Calu3 (cell line): ENCODE data around the gene PTPRG. TPM values are rescaled to one million over a fixed set of nuclear protein-coding genes. Genes with fewer than 3 reads are reported as not detected.

Experiments
- BruUV-seq: library from RNA; stranded (reverse); fragments of 400-500 nt; replicated peaks from 2 replicates; lab custom pipeline; 2021; lab: Mats Ljungman, UMichigan
- CTCF ChIA-PET: fragments of 300-600 bp; sonication (Branson Sonifier 250); formaldehyde crosslinking; loops from one replicate; lab custom pipeline; 2022; ENCODE audit warnings: antibody characterized with exemption; lab: Charles Lee
- DNase-seq: peaks from one replicate; pipeline ENCODE4 v3.0.0; 2022
- H3K27ac Mint-ChIP-seq: one replicate; pipeline ENCODE4 v1.8.0; 2022; ENCODE audit warnings: mixed read lengths; ENCODE audit not compliant: unreplicated experiment
- H3K27me3 Mint-ChIP-seq: one replicate; pipeline ENCODE4 v1.8.0; 2022; ENCODE audit warnings: mixed read lengths; ENCODE audit not compliant: unreplicated experiment
- H3K36me3 Mint-ChIP-seq: one replicate; pipeline ENCODE4 v1.8.0; 2022; ENCODE audit warnings: mild to moderate bottlenecking, moderate library complexity, mixed read lengths; ENCODE audit not compliant: insufficient read depth, unreplicated experiment
- H3K4me1 Mint-ChIP-seq: one replicate; pipeline ENCODE4 v1.8.0; 2022; ENCODE audit warnings: mild to moderate bottlenecking, low read depth, mixed read lengths; ENCODE audit not compliant: unreplicated experiment
- H3K4me3 Mint-ChIP-seq: one replicate; pipeline ENCODE4 v1.8.0; 2022; ENCODE audit warnings: mild to moderate bottlenecking, low read depth, moderate library complexity, mixed read lengths; ENCODE audit not compliant: unreplicated experiment
- H3K9me3 Mint-ChIP-seq: one replicate; pipeline ENCODE4 v1.8.0; 2022; ENCODE audit warnings: low read depth, mixed read lengths; ENCODE audit not compliant: unreplicated experiment
- intact Hi-C: fragments of 100-400 bp; cut with micrococcal nuclease; formaldehyde crosslinking; loops from one replicate; pipeline ENCODE4 v1.10.0; 2022; ENCODE audit not compliant: unreplicated experiment
- total RNA-seq: library from RNA; stranded (reverse); gene quantifications from 2 replicates; pipeline ENCODE4 v1.2.3, GENCODE V29; 2022
- TF ChIP-seq, protein P1 (sequence below): fragments of 200-600 bp; IDR thresholded peaks from one replicate; pipeline ENCODE4 v1.8.0; 2022; ENCODE audit warnings: antibody characterized with exemption; ENCODE audit not compliant: unreplicated experiment

The PTPRG gene
- total RNA-seq, 1 experiment from 2014 or later, result 0.35 TPM

GRCh38 chr3:62261736-62262135, 700.4 kb downstream of the PTPRG start:
- no TSS peak for BruUV-seq
- Mint-ChIP-seq H3K27me3 (no peaks in the 10 kb centered on the region), H3K9me3 (no peaks in the 10 kb centered on the region), H3K4me1 (no peaks in the 10 kb centered on the region), H3K36me3 (no peaks in the 10 kb centered on the region), H3K27ac (no peak overlapping the region), H3K4me3 (no peak overlapping the region)
- CTCF ChIA-PET, result no interaction called here
- TF ChIP-seq, protein P1, sequence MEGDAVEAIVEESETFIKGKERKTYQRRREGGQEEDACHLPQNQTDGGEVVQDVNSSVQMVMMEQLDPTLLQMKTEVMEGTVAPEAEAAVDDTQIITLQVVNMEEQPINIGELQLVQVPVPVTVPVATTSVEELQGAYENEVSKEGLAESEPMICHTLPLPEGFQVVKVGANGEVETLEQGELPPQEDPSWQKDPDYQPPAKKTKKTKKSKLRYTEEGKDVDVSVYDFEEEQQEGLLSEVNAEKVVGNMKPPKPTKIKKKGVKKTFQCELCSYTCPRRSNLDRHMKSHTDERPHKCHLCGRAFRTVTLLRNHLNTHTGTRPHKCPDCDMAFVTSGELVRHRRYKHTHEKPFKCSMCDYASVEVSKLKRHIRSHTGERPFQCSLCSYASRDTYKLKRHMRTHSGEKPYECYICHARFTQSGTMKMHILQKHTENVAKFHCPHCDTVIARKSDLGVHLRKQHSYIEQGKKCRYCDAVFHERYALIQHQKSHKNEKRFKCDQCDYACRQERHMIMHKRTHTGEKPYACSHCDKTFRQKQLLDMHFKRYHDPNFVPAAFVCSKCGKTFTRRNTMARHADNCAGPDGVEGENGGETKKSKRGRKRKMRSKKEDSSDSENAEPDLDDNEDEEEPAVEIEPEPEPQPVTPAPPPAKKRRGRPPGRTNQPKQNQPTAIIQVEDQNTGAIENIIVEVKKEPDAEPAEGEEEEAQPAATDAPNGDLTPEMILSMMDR, result no peak
- DNase-seq, result no peak
- intact Hi-C loops, result no loop called here

- BruUV-seq, result no TSS peak
- no peaks in the 10 kb centered on the region for H3K27me3 Mint-ChIP-seq
- no peak overlapping the region for H3K4me3 Mint-ChIP-seq
- no peak for DNase-seq
- H3K27ac Mint-ChIP-seq, result no peak overlapping the region
- CTCF ChIA-PET, result no interaction called here
- H3K9me3 Mint-ChIP-seq, result no peaks in the 10 kb centered on the region
- no peaks in the 10 kb centered on the region for H3K36me3 Mint-ChIP-seq
- no peaks in the 10 kb centered on the region for H3K4me1 Mint-ChIP-seq
- TF ChIP-seq, protein P1, result no peak
- intact Hi-C loops, result no loop called here
Observed at GRCh38 chr3:62265528-62265927, 704.2 kb downstream of the PTPRG start.

GRCh38 chr3:62266668-62267283, 705.4 kb downstream of the PTPRG start:
- intact Hi-C loops, result no loop called here
- Mint-ChIP-seq H3K27ac (no peak overlapping the region), H3K4me3 (no peak overlapping the region), H3K9me3 (no peaks in the 10 kb centered on the region), H3K27me3 (no peaks in the 10 kb centered on the region), H3K36me3 (no peaks in the 10 kb centered on the region), H3K4me1 (no peaks in the 10 kb centered on the region)
- no TSS peak for BruUV-seq
- CTCF ChIA-PET, result no interaction called here
- TF ChIP-seq, protein P1, result no peak
- DNase-seq, result no peak

GRCh38 chr3:62276658-62277180, 715.3 kb downstream of the PTPRG start:
- no peaks in the 10 kb centered on the region for H3K36me3 Mint-ChIP-seq
- H3K27me3 Mint-ChIP-seq, result no peaks in the 10 kb centered on the region
- TF ChIP-seq, protein P1, result no peak
- DNase-seq, result no peak
- H3K9me3 Mint-ChIP-seq, result no peaks in the 10 kb centered on the region
- intact Hi-C loops, result no loop called here
- no TSS peak for BruUV-seq
- no peaks in the 10 kb centered on the region for H3K4me1 Mint-ChIP-seq
- CTCF ChIA-PET, result no interaction called here
- H3K27ac Mint-ChIP-seq, result no peak overlapping the region
- no peak overlapping the region for H3K4me3 Mint-ChIP-seq
